ENCODE results near the gene TRAF7.
A peak's percentile ranks its signal among the peaks of the same experiment; 100 is the strongest.

The TRAF7 gene

GRCh38 chr16:2149630-2150417 is 5.8 kb upstream of the TRAF7 start:
- no peak overlapping the region for H3K27ac Mint-ChIP-seq
- peaks cover 20% of the 10 kb centered on the region for H3K36me3 Mint-ChIP-seq (ENCODE audit: low read depth)
- H3K27me3 Mint-ChIP-seq (ENCODE audit: low read depth) = no peaks in the 10 kb centered on the region
- H3K4me3 Mint-ChIP-seq = peak overlapping the region; percentile 40
- H3K4me1 Mint-ChIP-seq (ENCODE audit: low read depth) = peaks cover 10% of the 10 kb centered on the region
- H3K9me3 Mint-ChIP-seq = no peaks in the 10 kb centered on the region

- H3K4me1 Mint-ChIP-seq (ENCODE audit: low read depth) = peaks cover 13% of the 10 kb centered on the region
- H3K27ac Mint-ChIP-seq = no peak overlapping the region
- no peaks in the 10 kb centered on the region for H3K9me3 Mint-ChIP-seq
- H3K36me3 Mint-ChIP-seq (ENCODE audit: low read depth) = peaks cover 24% of the 10 kb centered on the region
- no peaks in the 10 kb centered on the region for H3K27me3 Mint-ChIP-seq (ENCODE audit: low read depth)
- peak overlapping the region; percentile 34 for H3K4me3 Mint-ChIP-seq
Observed at GRCh38 chr16:2150418-2151187, 5.0 kb upstream of the TRAF7 start.

DNA sequence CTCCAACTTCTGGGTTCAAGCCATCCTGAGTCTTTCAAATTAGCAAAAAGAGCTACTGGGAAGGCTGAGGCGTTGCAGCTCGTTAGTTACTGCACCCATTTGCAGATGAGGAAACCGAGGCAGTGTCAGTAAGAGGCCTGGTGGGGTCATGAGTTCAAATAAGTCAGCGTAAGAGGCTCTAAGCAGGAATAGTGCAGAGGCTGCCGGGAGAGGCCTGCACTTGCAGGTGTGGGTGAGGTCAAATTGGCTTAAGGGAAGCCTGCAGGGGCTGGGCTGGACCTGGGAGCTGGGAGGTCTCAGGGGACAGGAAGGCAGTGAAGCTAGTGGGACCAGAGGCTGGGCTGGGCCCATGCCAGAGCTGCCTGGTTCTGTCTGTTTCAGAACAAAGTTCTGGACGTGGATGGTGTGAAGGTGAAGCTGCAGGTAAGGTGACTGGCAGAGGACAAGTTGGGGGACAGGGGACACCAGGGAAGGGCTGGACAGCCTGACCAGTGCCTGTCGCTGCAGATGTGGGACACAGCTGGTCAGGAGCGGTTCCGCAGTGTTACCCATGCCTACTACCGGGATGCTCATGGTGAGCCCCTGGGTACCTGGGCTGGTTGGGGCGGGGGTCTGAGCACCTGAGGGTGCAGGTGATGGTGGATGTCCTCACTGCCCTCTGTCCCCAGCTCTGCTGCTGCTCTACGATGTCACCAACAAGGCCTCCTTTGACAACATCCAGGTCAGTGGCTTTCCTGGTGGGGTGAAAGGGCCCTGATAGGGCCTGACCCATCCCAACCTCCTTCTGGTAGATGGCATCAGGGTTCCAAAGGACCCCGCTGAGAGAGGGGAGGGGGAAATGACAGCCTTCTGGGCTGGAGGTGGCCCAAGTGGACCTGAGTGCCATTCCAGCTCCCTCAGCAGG is 4.1 kb upstream of the TRAF7 start:
- Mint-ChIP-seq H3K36me3 (ENCODE audit: low read depth) (peaks cover 29% of the 10 kb centered on the region), H3K27me3 (ENCODE audit: low read depth) (no peaks in the 10 kb centered on the region), H3K4me3 (peak overlapping the region; percentile 34), H3K27ac (no peak overlapping the region), H3K9me3 (no peaks in the 10 kb centered on the region), H3K4me1 (ENCODE audit: low read depth) (peaks cover 17% of the 10 kb centered on the region)

DNA sequence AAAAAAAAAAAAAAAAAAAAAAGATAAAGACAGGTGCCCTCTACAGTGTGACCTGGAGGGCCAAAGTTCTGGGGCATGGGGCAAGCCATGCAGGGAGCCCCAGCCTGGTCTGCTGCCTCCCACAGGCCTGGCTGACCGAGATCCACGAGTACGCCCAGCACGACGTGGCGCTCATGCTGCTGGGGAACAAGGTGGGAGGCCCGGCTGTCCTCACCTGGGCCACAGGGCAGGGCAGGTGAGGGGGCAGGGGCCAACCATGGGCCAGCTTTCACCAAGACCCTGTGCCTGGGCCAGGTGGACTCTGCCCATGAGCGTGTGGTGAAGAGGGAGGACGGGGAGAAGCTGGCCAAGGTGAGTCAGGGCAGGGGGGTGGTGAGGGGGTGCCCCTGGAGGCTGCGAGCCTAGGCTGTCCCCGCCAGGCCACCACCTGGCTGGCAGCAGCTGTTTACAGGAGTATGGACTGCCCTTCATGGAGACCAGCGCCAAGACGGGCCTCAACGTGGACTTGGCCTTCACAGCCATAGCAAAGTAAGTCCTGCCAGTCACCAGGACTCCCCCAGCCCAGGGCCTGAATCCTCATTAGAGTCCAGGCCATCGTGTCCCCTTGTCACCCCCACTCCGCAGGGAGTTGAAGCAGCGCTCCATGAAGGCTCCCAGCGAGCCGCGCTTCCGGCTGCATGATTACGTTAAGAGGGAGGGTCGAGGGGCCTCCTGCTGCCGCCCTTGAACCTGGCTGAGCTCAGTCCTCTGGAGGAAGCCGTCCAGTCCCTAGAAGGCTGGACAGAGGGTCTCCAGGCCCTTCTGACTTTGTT is 2.7 kb upstream of the TRAF7 start:
- peak overlapping the region; percentile 89 for H3K4me3 Mint-ChIP-seq
- peaks cover 29% of the 10 kb centered on the region for H3K4me1 Mint-ChIP-seq (ENCODE audit: low read depth)
- H3K9me3 Mint-ChIP-seq = no peaks in the 10 kb centered on the region
- no peaks in the 10 kb centered on the region for H3K27me3 Mint-ChIP-seq (ENCODE audit: low read depth)
- H3K27ac Mint-ChIP-seq = no peak overlapping the region
- H3K36me3 Mint-ChIP-seq (ENCODE audit: low read depth) = peaks cover 29% of the 10 kb centered on the region

- H3K27me3 Mint-ChIP-seq (ENCODE audit: low read depth) = no peaks in the 10 kb centered on the region
- H3K27ac Mint-ChIP-seq = peak overlapping the region; percentile 80
- peaks cover 29% of the 10 kb centered on the region for H3K36me3 Mint-ChIP-seq (ENCODE audit: low read depth)
- peak overlapping the region; percentile 89 for H3K4me3 Mint-ChIP-seq
- peaks cover 28% of the 10 kb centered on the region for H3K4me1 Mint-ChIP-seq (ENCODE audit: low read depth)
- H3K9me3 Mint-ChIP-seq = no peaks in the 10 kb centered on the region
Observed at GRCh38 chr16:2154533-2155090, 970 bp upstream of the TRAF7 start.

DNA sequence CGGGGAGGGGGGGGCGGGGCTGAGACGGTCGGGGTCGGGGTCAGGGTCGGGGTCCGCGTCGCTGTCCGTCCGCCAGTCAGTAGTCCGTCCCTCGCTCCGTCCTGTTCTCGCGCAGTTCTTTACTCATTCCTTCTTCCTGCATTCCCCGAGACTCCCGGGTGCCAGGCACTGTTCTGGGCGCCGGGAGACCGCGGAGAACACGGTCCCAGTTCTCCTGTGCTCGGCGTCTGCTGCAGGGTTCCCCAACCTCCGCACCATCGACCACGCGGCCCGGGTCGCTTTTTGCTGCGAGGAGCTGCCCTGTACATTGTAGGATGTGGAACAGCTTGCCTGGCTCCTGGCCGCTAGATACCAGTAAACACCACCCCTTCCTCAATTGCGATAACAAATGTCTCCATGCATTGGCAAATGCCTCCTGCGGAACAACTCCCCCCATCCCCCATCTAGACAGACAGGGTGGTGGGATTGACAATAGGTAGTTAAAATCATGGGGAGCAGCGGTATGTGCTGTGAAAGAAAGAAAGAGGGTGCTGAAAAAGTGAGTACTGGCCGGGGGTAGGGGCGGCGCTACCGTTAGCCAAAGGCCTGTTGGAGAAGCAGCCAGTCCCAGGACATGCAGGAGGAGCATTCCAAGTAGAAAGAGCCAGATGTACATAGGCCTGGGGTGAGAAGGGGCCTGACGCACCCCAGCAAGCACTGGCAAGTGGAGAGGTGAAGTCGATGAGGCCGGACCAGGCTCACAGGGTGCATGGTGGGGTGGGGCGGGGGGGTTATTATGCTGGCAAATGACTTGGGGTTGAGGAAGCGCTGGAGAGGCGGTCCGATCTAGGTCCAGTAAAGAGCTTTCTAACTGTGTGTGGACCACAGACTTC is 631 bp downstream of the TRAF7 start:
- Mint-ChIP-seq H3K36me3 (ENCODE audit: low read depth) (peaks cover 27% of the 10 kb centered on the region), H3K27me3 (ENCODE audit: low read depth) (no peaks in the 10 kb centered on the region), H3K27ac (peak overlapping the region; percentile 96), H3K4me1 (ENCODE audit: low read depth) (peaks cover 28% of the 10 kb centered on the region), H3K4me3 (peak overlapping the region; percentile 99), H3K9me3 (no peaks in the 10 kb centered on the region)

GRCh38 chr16:2156849-2157224 is 1.3 kb downstream of the TRAF7 start:
- Mint-ChIP-seq H3K27me3 (ENCODE audit: low read depth) (no peaks in the 10 kb centered on the region), H3K36me3 (ENCODE audit: low read depth) (peaks cover 25% of the 10 kb centered on the region), H3K4me1 (ENCODE audit: low read depth) (peaks cover 28% of the 10 kb centered on the region), H3K9me3 (no peaks in the 10 kb centered on the region), H3K4me3 (peak overlapping the region; percentile 99), H3K27ac (peak overlapping the region; percentile 96)

- Mint-ChIP-seq H3K27ac (peak overlapping the region; percentile 15), H3K36me3 (ENCODE audit: low read depth) (peaks cover 25% of the 10 kb centered on the region), H3K27me3 (ENCODE audit: low read depth) (no peaks in the 10 kb centered on the region), H3K9me3 (no peaks in the 10 kb centered on the region), H3K4me1 (ENCODE audit: low read depth) (peaks cover 28% of the 10 kb centered on the region), H3K4me3 (peak overlapping the region; percentile 99)
Observed at GRCh38 chr16:2157480-2158261, 2.1 kb downstream of the TRAF7 start.

DNA sequence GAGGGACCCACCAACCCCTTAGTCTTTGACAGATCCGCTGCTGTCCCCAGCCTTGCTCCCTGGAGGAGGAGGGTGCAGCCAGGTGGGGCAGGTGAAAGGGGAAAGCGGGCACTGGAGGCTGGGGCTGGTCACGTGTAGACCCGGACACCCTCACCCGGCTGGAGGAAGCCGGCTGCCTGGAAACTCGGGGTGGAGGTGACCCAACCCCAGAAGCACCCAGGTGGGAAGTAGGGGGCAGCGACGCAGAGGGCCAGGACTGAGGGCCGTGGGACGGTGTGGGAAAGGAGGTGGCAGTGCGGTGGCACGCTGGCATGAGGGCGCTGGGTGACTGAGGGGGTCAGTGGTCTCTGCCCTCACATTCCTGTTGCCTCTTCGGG is 2.7 kb downstream of the TRAF7 start:
- H3K27ac Mint-ChIP-seq = no peak overlapping the region
- H3K9me3 Mint-ChIP-seq = no peaks in the 10 kb centered on the region
- H3K4me1 Mint-ChIP-seq (ENCODE audit: low read depth) = peaks cover 28% of the 10 kb centered on the region
- H3K4me3 Mint-ChIP-seq = no peak overlapping the region
- H3K27me3 Mint-ChIP-seq (ENCODE audit: low read depth) = no peaks in the 10 kb centered on the region
- peaks cover 26% of the 10 kb centered on the region for H3K36me3 Mint-ChIP-seq (ENCODE audit: low read depth)

DNA sequence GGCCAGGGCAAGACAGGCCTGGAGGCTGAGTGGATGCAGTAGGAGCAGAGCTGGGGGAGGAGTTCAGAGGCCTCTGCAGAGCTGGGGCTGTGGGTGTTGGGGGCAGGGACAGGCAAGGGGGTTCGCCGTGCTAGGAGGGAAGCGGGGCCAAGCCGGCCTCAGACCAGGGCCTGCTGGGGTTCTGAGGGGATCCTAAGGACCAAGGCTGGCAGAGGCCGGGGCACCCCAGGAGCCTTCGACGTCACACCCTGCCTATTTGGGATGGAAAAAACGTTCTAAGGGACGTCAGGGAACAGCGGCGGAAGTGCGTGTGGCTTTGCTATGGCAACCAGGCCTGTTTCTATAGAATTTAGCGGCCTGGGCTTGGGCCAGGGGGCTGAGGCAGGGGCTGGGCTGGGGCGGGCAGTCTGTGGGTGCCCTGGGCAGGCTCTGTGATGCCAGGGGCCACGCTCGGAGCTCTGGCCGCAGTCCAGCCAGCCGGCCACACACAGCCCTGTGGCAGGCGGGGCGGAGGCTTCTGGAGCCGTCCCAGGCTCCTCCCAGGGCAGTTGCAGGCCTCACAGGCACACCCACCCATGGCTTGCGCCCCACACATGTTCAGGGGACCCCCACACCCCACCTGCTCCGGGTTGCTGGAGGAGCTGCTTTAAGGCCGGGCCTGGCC is 3.7 kb downstream of the TRAF7 start:
- Mint-ChIP-seq H3K27ac (no peak overlapping the region), H3K36me3 (ENCODE audit: low read depth) (peaks cover 17% of the 10 kb centered on the region), H3K27me3 (ENCODE audit: low read depth) (no peaks in the 10 kb centered on the region), H3K4me1 (ENCODE audit: low read depth) (peaks cover 23% of the 10 kb centered on the region), H3K4me3 (no peak overlapping the region), H3K9me3 (no peaks in the 10 kb centered on the region)

- Mint-ChIP-seq H3K4me3 (no peak overlapping the region), H3K27ac (no peak overlapping the region)
Observed at GRCh38 chr16:2160915-2161551, 5.5 kb downstream of the TRAF7 start.

More at GRCh38 chr16:2160915-2161551, 5.5 kb downstream of the TRAF7 start:
- H3K9me3 Mint-ChIP-seq = no peaks in the 10 kb centered on the region
- no peaks in the 10 kb centered on the region for H3K27me3 Mint-ChIP-seq (ENCODE audit: low read depth)
- H3K36me3 Mint-ChIP-seq (ENCODE audit: low read depth) = peaks cover 11% of the 10 kb centered on the region
- H3K4me1 Mint-ChIP-seq (ENCODE audit: low read depth) = peaks cover 16% of the 10 kb centered on the region
